B cell (primary cell): ENCODE data around the gene ZNF627.

Experiments used
- EZH2 ChIP-seq: IDR thresholded peaks from 2 replicates; pipeline ENCODE4 v1.6.1; 2012; ENCODE audit warnings: borderline replicate concordance, low read depth, mild to moderate bottlenecking, moderate library complexity, low read length; ENCODE audit not compliant: insufficient read depth, poor library complexity, severe bottlenecking
- TF ChIP-seq, protein P1 (sequence below): fragments of 200-600 bp; IDR thresholded peaks from one replicate; pipeline ENCODE4 v1.8.0; 2022; ENCODE audit warnings: antibody characterized with exemption, mild to moderate bottlenecking

DNA sequence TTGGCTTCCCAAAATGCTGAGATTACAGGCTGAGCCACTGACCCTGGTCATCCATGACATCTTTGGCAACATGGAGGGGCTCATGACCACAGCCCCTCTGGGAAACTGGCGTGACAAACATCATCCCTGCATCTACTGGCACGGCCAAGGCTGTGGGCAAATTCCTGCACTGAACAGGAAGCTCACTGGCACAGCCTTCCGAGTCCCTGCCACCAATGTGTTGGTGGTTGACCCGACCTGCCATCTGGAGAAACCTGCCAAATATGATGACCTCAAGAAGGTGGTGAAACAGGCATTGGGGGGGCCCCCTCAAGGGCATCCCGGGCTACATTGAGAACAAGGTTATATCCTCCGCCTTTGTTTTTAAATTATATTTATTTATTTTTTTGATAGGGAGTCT, 11.0 kb upstream of the ZNF627 start:
- TF ChIP-seq, protein P1, sequence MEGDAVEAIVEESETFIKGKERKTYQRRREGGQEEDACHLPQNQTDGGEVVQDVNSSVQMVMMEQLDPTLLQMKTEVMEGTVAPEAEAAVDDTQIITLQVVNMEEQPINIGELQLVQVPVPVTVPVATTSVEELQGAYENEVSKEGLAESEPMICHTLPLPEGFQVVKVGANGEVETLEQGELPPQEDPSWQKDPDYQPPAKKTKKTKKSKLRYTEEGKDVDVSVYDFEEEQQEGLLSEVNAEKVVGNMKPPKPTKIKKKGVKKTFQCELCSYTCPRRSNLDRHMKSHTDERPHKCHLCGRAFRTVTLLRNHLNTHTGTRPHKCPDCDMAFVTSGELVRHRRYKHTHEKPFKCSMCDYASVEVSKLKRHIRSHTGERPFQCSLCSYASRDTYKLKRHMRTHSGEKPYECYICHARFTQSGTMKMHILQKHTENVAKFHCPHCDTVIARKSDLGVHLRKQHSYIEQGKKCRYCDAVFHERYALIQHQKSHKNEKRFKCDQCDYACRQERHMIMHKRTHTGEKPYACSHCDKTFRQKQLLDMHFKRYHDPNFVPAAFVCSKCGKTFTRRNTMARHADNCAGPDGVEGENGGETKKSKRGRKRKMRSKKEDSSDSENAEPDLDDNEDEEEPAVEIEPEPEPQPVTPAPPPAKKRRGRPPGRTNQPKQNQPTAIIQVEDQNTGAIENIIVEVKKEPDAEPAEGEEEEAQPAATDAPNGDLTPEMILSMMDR, result no peak
- no peak for TF ChIP-seq EZH2
